ENCODE measurements around the gene GRAMD1B. TPM values are rescaled to one million over a fixed set of nuclear protein-coding genes. Genes with fewer than 3 reads are reported as not detected.

The GRAMD1B gene
- total and polyA plus RNA-seq, 8 donors = 1.1 to 4.8 (median 2.2) TPM

- Histone ChIP-seq H3K36me3 (no peaks in the 10 kb centered on the region), H3K27ac (no peak overlapping the region), H3K27me3 (no peaks in the 10 kb centered on the region), H3K4me1 (no peaks in the 10 kb centered on the region), H3K9me3 (no peaks in the 10 kb centered on the region), H3K4me3 (no peak overlapping the region)
- TF ChIP-seq, protein P1, sequence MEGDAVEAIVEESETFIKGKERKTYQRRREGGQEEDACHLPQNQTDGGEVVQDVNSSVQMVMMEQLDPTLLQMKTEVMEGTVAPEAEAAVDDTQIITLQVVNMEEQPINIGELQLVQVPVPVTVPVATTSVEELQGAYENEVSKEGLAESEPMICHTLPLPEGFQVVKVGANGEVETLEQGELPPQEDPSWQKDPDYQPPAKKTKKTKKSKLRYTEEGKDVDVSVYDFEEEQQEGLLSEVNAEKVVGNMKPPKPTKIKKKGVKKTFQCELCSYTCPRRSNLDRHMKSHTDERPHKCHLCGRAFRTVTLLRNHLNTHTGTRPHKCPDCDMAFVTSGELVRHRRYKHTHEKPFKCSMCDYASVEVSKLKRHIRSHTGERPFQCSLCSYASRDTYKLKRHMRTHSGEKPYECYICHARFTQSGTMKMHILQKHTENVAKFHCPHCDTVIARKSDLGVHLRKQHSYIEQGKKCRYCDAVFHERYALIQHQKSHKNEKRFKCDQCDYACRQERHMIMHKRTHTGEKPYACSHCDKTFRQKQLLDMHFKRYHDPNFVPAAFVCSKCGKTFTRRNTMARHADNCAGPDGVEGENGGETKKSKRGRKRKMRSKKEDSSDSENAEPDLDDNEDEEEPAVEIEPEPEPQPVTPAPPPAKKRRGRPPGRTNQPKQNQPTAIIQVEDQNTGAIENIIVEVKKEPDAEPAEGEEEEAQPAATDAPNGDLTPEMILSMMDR (IDR thresholded peaks at IDR 0.05) = no peak
- 63% methylated on average over 16 of the region's 16 CpGs for WGBS, 2 donors
- intact Hi-C loops (cut with DNase I) = no loop called here
- FAIRE-seq (no peak), DNase-seq (no peak), ATAC-seq (no peak)
These were observed 114.7 kb downstream of the GRAMD1B start for GRCh38 chr11:123544631-123545375.

- H3K9me3 ChIP-seq = no peaks in the 10 kb centered on the region
- TF ChIP-seq, protein P1 (IDR thresholded peaks at IDR 0.05) = no peak
- no peaks in the 10 kb centered on the region for H3K27me3 ChIP-seq
- DNase-seq (no peak), ATAC-seq (no peak), FAIRE-seq (no peak)
- intact Hi-C loops (cut with DNase I) = no loop called here
- WGBS, 2 donors = 71 to 91% methylated on average over 4 of the region's 4 CpGs
- H3K4me3 ChIP-seq = no peak overlapping the region
- H3K27ac ChIP-seq = no peak overlapping the region
- H3K36me3 ChIP-seq = no peaks in the 10 kb centered on the region
- no peaks in the 10 kb centered on the region for H3K4me1 ChIP-seq
These were observed 115.7 kb downstream of the GRAMD1B start for GRCh38 chr11:123545726-123546270.

GRCh38 chr11:123546515-123546914, 116.4 kb downstream of the GRAMD1B start:
- intact Hi-C loops (cut with DNase I) = no loop called here
- TF ChIP-seq, protein P1 (IDR thresholded peaks at IDR 0.05) = no peak
- no peak overlapping the region for H3K27ac ChIP-seq
- no peak overlapping the region for H3K4me3 ChIP-seq
- no peaks in the 10 kb centered on the region for H3K4me1 ChIP-seq
- 65 to 70% methylated on average over 2 of the region's 2 CpGs for WGBS, 2 donors
- FAIRE-seq (no peak), ATAC-seq (no peak), DNase-seq (no peak)
- no peaks in the 10 kb centered on the region for H3K36me3 ChIP-seq
- H3K9me3 ChIP-seq = no peaks in the 10 kb centered on the region
- no peaks in the 10 kb centered on the region for H3K27me3 ChIP-seq

DNA sequence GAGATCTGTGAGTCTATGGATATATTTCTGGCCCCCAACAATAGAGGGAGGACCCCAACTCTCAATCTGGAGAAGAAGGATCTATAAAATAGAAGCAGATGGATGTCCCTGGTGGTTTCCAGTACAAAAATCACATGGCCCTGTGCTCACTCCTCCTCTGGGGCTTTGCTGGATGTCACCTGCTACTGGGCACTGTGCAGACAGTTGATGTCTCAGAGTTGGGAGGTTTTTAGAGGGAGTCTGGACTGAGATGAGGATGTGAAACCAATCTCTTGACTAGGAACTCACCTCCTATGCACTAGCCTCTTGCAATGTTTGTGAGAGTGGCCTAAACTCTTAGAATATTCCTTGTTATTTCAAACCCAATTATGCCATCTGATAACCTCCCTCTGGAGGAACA, 117.1 kb downstream of the GRAMD1B start:
- H3K4me3 ChIP-seq = no peak overlapping the region
- no peaks in the 10 kb centered on the region for H3K36me3 ChIP-seq
- no peak for DNase-seq
- ATAC-seq = peak in 1 of 4 donors; percentile 47
- FAIRE-seq = no peak
- TF ChIP-seq, protein P1 (IDR thresholded peaks at IDR 0.05) = no peak
- intact Hi-C loops (cut with DNase I) = no loop called here
- no peaks in the 10 kb centered on the region for H3K27me3 ChIP-seq
- no peaks in the 10 kb centered on the region for H3K9me3 ChIP-seq
- no peak overlapping the region for H3K27ac ChIP-seq
- H3K4me1 ChIP-seq = no peaks in the 10 kb centered on the region

DNA sequence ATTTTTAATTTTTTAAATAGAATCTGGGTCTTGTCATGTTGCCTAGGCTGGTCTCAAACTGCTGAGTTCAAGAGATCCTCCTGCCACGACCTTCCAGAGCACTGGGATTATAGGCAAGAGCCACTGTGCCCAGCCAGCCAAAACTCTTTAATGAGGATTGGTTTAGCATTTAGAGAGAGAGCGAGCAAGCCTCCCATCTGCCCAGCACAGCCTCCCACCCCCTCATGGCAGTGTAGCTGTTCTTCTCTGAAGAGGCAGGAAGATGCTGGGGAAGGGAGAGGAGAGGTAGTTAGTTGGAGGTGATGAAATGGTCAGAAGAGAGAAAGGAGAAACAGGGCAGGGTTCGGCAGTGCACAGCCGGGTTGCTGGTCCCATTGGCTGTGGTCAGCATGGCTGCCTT, 118.7 kb downstream of the GRAMD1B start:
- H3K4me1 ChIP-seq = no peaks in the 10 kb centered on the region
- 76 to 87% methylated on average over 4 of the region's 4 CpGs for WGBS, 2 donors
- DNase-seq (no peak), FAIRE-seq (no peak), ATAC-seq (no peak)
- no peaks in the 10 kb centered on the region for H3K36me3 ChIP-seq
- intact Hi-C loops (cut with DNase I) = no loop called here
- no peak overlapping the region for H3K4me3 ChIP-seq
- no peak overlapping the region for H3K27ac ChIP-seq
- TF ChIP-seq, protein P1 (IDR thresholded peaks at IDR 0.05) = no peak
- no peaks in the 10 kb centered on the region for H3K9me3 ChIP-seq
- H3K27me3 ChIP-seq = no peaks in the 10 kb centered on the region
